Rectal smooth muscle tissue (tissue), 1 donor: ENCODE results near the gene PHETA2.
"Not testable (repeated sequence)": the region's sequence is repeated elsewhere in the genome, so short reads cannot be mapped to it uniquely, and the experiment has no call there.

Experiments used
- H3K27ac ChIP-seq: one replicate; pipeline ENCODE4 v1.7.0; 2013; ENCODE audit warnings: low read depth, low read length, inconsistent platforms
- H3K27me3 ChIP-seq: one replicate; pipeline ENCODE4 v1.7.0; 2013; ENCODE audit warnings: low read length; ENCODE audit not compliant: control insufficient read depth, insufficient read depth
- H3K36me3 ChIP-seq: one replicate; pipeline ENCODE4 v1.7.0; 2013; ENCODE audit warnings: low read length; ENCODE audit not compliant: control insufficient read depth, insufficient read depth
- H3K4me1 ChIP-seq: one replicate; pipeline ENCODE4 v1.7.0; 2013; ENCODE audit warnings: low read length; ENCODE audit not compliant: control insufficient read depth, insufficient read depth
- H3K4me3 ChIP-seq: one replicate; pipeline ENCODE4 v1.7.0; 2013; ENCODE audit warnings: low read length
- H3K9ac ChIP-seq: one replicate; pipeline ENCODE4 v1.7.0; 2013; ENCODE audit warnings: low read length

The PHETA2 gene

DNA sequence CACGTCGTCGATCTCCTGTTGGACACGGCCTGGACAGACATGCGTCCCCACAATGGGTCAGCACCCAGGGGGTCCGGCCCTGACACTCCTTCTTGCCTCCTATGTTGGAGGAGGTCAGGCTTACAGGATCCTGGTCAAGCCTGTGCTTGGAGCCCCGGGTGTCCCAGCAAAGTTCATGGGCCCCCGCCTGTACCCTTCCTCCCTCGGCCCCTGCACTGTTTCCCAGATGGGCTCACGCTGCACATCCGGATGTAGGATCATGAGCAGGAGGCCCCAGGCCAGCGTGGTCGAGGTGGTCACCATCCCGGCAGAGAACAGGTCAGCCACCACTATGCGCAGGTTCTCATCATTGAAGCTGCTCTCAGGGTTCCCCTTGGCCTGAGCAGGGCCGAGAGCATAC is 53.6 kb downstream of the PHETA2 start:
- Histone ChIP-seq H3K4me1 (no peaks in the 10 kb centered on the region), H3K27me3 (no peaks in the 10 kb centered on the region), H3K36me3 (no peaks in the 10 kb centered on the region)

DNA sequence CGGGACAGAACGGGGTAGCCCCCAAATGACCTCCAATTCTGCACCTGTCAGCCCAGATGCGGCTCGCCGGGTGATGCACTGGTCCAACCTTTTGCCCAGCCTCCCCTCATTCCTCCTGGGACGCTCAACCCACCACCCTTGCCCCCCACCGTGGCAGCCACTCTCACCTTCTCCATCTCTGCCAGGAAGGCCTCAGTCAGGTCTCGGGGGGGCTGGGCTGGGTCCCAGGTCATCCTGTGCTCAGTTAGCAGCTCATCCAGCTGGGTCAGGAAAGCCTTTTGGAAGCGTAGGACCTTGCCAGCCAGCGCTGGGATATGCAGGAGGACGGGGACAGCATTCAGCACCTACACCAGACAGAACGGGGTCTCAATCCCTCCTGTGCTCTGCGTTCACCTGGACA is 54.0 kb downstream of the PHETA2 start:
- H3K36me3 ChIP-seq, H3K27ac ChIP-seq, H3K9ac ChIP-seq, H3K4me1 ChIP-seq, H3K27me3 ChIP-seq, H3K4me3 ChIP-seq: not testable (repeated sequence)

More for the DNA sequence above, 53.6 kb downstream of the PHETA2 start:
- H3K9ac ChIP-seq, result no peak overlapping the region
- H3K27ac ChIP-seq, result no peak overlapping the region
- H3K4me3 ChIP-seq, result no peak overlapping the region
